SJSA1 (cell line): ENCODE results near the gene NUDT3. TPM values are rescaled to one million over a fixed set of nuclear protein-coding genes. Genes with fewer than 3 reads are reported as not detected.

Source experiments
- DNase-seq, 2 experiments: peaks; one replicate each; pipeline ENCODE4 v3.0.0-alpha.2; 2015 to 2020; ENCODE audit warnings: low spot score in 2 of 2, low read depth in 1 of 2
- H3K27ac ChIP-seq: fragments of 250-450 bp; sonication (Bioruptor Pico); 2 replicates; pipeline ENCODE4 v1.5.1; 2020; ENCODE audit warnings: mild to moderate bottlenecking, moderate library complexity
- H3K27me3 ChIP-seq: fragments of 250-450 bp; sonication (Bioruptor Pico); replicated peaks from 2 replicates; pipeline ENCODE4 v1.5.1; 2020; ENCODE audit warnings: mild to moderate bottlenecking, moderate library complexity
- H3K36me3 ChIP-seq: fragments of 250-450 bp; sonication (Bioruptor Pico); 2 replicates; pipeline ENCODE4 v1.5.1; 2020; ENCODE audit warnings: mild to moderate bottlenecking
- H3K4me1 ChIP-seq: fragments of 250-450 bp; sonication (Bioruptor Pico); replicated peaks from 2 replicates; pipeline ENCODE4 v1.6.1; 2021; ENCODE audit warnings: mild to moderate bottlenecking
- H3K4me3 ChIP-seq: fragments of 250-450 bp; sonication (Bioruptor Pico); 2 replicates; pipeline ENCODE4 v1.5.1; 2020; ENCODE audit warnings: mild to moderate bottlenecking
- H3K9me3 ChIP-seq: fragments of 250-450 bp; sonication (Bioruptor Pico); replicated peaks from 2 replicates; pipeline ENCODE4 v1.5.1; 2020; ENCODE audit warnings: mild to moderate bottlenecking
- total RNA-seq: library from RNA; depleted of rRNA; stranded (reverse); fragments of >200 nt; shearing (Covaris generic); gene quantifications from 2 replicates; pipeline ENCODE4 v1.2.3, GENCODE V29; 2014

Gene NUDT3
- total RNA-seq, 1 experiment from 2014 or later: 20.2 TPM

GRCh38 chr6:34237722-34238584, 154.5 kb downstream of the NUDT3 start:
- H3K9me3 ChIP-seq: no peaks in the 10 kb centered on the region
- H3K4me3 ChIP-seq: peak overlapping the region; percentile 81
- H3K27me3 ChIP-seq: no peaks in the 10 kb centered on the region
- H3K36me3 ChIP-seq: peaks cover 34% of the 10 kb centered on the region
- DNase-seq: peak; percentile 39 to 63
- H3K4me1 ChIP-seq: peaks cover 38% of the 10 kb centered on the region
- H3K27ac ChIP-seq: peak overlapping the region; percentile 49

- Histone ChIP-seq H3K9me3 (no peaks in the 10 kb centered on the region), H3K27ac (peak overlapping the region; percentile 49; the same call in 1 of the 2 replicates), H3K36me3 (peaks cover 28% of the 10 kb centered on the region), H3K27me3 (no peaks in the 10 kb centered on the region), H3K4me3 (peak overlapping the region; percentile 81), H3K4me1 (peaks cover 31% of the 10 kb centered on the region)
- no peak for DNase-seq
Observed at GRCh38 chr6:34237316-34237721, 155.2 kb downstream of the NUDT3 start.

GRCh38 chr6:34236443-34237315, 155.8 kb downstream of the NUDT3 start, which contains the start of gene HMGA1:
Gene HMGA1 (plus strand): TSS chr6:34236873. CDS start chr6:34240781, 3,908 bp downstream.
- Histone ChIP-seq H3K27ac (peak within 1 kb of the TSS; percentile 49), H3K9me3 (no peaks in the 10 kb centered on the region), H3K36me3 (peaks cover 21% of the 10 kb centered on the region), H3K4me3 (peak within 1 kb of the TSS; percentile 81), H3K27me3 (no peaks in the 10 kb centered on the region), H3K4me1 (peaks cover 25% of the 10 kb centered on the region)
- peak; percentile 66 to 88 for DNase-seq

- no peak overlapping the region for H3K4me3 ChIP-seq
- no peak overlapping the region for H3K27ac ChIP-seq
- H3K9me3 ChIP-seq: no peaks in the 10 kb centered on the region
- H3K36me3 ChIP-seq: peaks cover 15% of the 10 kb centered on the region; the same call in 1 of the 2 replicates
- H3K27me3 ChIP-seq: no peaks in the 10 kb centered on the region
- DNase-seq: no peak
- peaks cover 25% of the 10 kb centered on the region for H3K4me1 ChIP-seq
Observed at GRCh38 chr6:34236131-34236442, 156.4 kb downstream of the NUDT3 start.

- H3K4me1 ChIP-seq: peaks cover 25% of the 10 kb centered on the region
- H3K4me3 ChIP-seq: no peak overlapping the region
- no peaks in the 10 kb centered on the region for H3K27me3 ChIP-seq
- peaks cover 10% of the 10 kb centered on the region; the same call in 1 of the 2 replicates for H3K36me3 ChIP-seq
- no peak overlapping the region for H3K27ac ChIP-seq
- H3K9me3 ChIP-seq: no peaks in the 10 kb centered on the region
- no peak for DNase-seq
Observed at GRCh38 chr6:34235307-34236130, 156.9 kb downstream of the NUDT3 start.

GRCh38 chr6:34234667-34235306, 157.7 kb downstream of the NUDT3 start:
- peaks cover 7% of the 10 kb centered on the region; the same call in 1 of the 2 replicates for H3K36me3 ChIP-seq
- H3K4me3 ChIP-seq: no peak overlapping the region
- H3K27ac ChIP-seq: no peak overlapping the region
- H3K27me3 ChIP-seq: no peaks in the 10 kb centered on the region
- no peak for DNase-seq
- no peaks in the 10 kb centered on the region for H3K9me3 ChIP-seq
- peaks cover 25% of the 10 kb centered on the region for H3K4me1 ChIP-seq

GRCh38 chr6:34233867-34234266, 158.6 kb downstream of the NUDT3 start:
- no peak overlapping the region for H3K27ac ChIP-seq
- no peaks in the 10 kb centered on the region for H3K9me3 ChIP-seq
- peaks cover 6% of the 10 kb centered on the region; the same call in 1 of the 2 replicates for H3K36me3 ChIP-seq
- no peaks in the 10 kb centered on the region for H3K27me3 ChIP-seq
- DNase-seq: no peak
- no peak overlapping the region for H3K4me3 ChIP-seq
- peaks cover 32% of the 10 kb centered on the region for H3K4me1 ChIP-seq

GRCh38 chr6:34232901-34233300, 159.6 kb downstream of the NUDT3 start:
- H3K9me3 ChIP-seq: no peaks in the 10 kb centered on the region
- H3K4me1 ChIP-seq: peaks cover 32% of the 10 kb centered on the region
- no peak overlapping the region for H3K4me3 ChIP-seq
- peaks cover 2% of the 10 kb centered on the region; the same call in 1 of the 2 replicates for H3K36me3 ChIP-seq
- H3K27ac ChIP-seq: no peak overlapping the region
- no peaks in the 10 kb centered on the region for H3K27me3 ChIP-seq
- DNase-seq: no peak

GRCh38 chr6:34231566-34232336, 160.7 kb downstream of the NUDT3 start:
- no peak overlapping the region for H3K27ac ChIP-seq
- peaks cover 32% of the 10 kb centered on the region for H3K4me1 ChIP-seq
- H3K9me3 ChIP-seq: no peaks in the 10 kb centered on the region
- H3K4me3 ChIP-seq: no peak overlapping the region
- DNase-seq: no peak
- H3K36me3 ChIP-seq: no peaks in the 10 kb centered on the region
- H3K27me3 ChIP-seq: no peaks in the 10 kb centered on the region

GRCh38 chr6:34230653-34231371, 161.7 kb downstream of the NUDT3 start:
- no peak overlapping the region for H3K4me3 ChIP-seq
- DNase-seq: no peak
- no peak overlapping the region for H3K27ac ChIP-seq
- H3K27me3 ChIP-seq: no peaks in the 10 kb centered on the region
- H3K9me3 ChIP-seq: no peaks in the 10 kb centered on the region
- H3K4me1 ChIP-seq: peaks cover 23% of the 10 kb centered on the region
- H3K36me3 ChIP-seq: no peaks in the 10 kb centered on the region

GRCh38 chr6:34229877-34230276, 162.6 kb downstream of the NUDT3 start:
- H3K4me1 ChIP-seq: peaks cover 22% of the 10 kb centered on the region
- H3K27ac ChIP-seq: no peak overlapping the region
- DNase-seq: no peak
- H3K4me3 ChIP-seq: no peak overlapping the region
- H3K36me3 ChIP-seq: no peaks in the 10 kb centered on the region
- H3K27me3 ChIP-seq: no peaks in the 10 kb centered on the region
- H3K9me3 ChIP-seq: no peaks in the 10 kb centered on the region
